HUES48 (cell line): Measurements from ENCODE around the gene MUC13.

Source experiments
- H3K27ac ChIP-seq: one replicate; pipeline ENCODE4 v1.7.0; 2013; ENCODE audit warnings: low read depth, low read length, inconsistent platforms
- H3K27me3 ChIP-seq: 2 replicates; pipeline ENCODE4 v1.6.1; 2013; ENCODE audit warnings: mild to moderate bottlenecking, low read length; ENCODE audit not compliant: control insufficient read depth, insufficient read depth
- H3K36me3 ChIP-seq: 2 replicates; pipeline ENCODE4 v1.6.1; 2013; ENCODE audit warnings: low read length; ENCODE audit not compliant: control insufficient read depth, insufficient read depth
- H3K4me1 ChIP-seq: 2 replicates; pipeline ENCODE4 v1.6.1; 2013; ENCODE audit warnings: mild to moderate bottlenecking, low read length; ENCODE audit not compliant: control insufficient read depth, insufficient read depth
- H3K4me3 ChIP-seq: 2 replicates; pipeline ENCODE4 v1.5.1; 2013; ENCODE audit warnings: mild to moderate bottlenecking, low read depth, low read length
- H3K9ac ChIP-seq: 2 replicates; pipeline ENCODE4 v1.6.1; 2013; ENCODE audit warnings: mild to moderate bottlenecking, low read depth, low read length, moderate library complexity
- H3K9me3 ChIP-seq: 2 replicates; pipeline ENCODE4 v1.6.1; 2013; ENCODE audit warnings: low read length; ENCODE audit not compliant: control insufficient read depth, insufficient read depth

MUC13 gene, protein sequence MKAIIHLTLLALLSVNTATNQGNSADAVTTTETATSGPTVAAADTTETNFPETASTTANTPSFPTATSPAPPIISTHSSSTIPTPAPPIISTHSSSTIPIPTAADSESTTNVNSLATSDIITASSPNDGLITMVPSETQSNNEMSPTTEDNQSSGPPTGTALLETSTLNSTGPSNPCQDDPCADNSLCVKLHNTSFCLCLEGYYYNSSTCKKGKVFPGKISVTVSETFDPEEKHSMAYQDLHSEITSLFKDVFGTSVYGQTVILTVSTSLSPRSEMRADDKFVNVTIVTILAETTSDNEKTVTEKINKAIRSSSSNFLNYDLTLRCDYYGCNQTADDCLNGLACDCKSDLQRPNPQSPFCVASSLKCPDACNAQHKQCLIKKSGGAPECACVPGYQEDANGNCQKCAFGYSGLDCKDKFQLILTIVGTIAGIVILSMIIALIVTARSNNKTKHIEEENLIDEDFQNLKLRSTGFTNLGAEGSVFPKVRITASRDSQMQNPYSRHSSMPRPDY

DNA sequence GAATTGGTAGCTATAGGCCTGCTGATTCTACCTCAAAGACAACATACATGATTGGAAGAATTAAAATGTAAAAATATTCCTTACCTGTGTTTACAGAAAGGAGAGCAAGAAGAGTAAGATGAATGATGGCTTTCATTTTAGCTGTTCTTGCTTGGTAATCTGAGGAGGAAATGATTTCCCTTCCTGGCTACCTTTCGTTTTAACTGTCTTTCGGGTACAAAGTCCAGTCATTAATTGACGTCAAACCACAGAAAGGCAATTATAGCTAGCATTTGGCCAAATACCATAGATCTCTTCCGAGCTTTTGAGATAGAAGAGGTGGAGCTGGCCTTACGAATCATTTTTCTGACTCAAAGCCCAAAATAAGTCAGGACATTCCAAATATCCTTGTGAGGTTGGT is at the start of gene MUC13:
Gene MUC13, minus strand, starts transcription at position 175 of the 400 bp plus-strand sequence. Its CDS starts 39 bp downstream, at position 136.
- H3K4me3 ChIP-seq = no peak within 1 kb of the TSS
- no peaks in the 10 kb centered on the region for H3K9me3 ChIP-seq
- H3K9ac ChIP-seq = no peak within 1 kb of the TSS
- no peaks in the 10 kb centered on the region for H3K27me3 ChIP-seq
- H3K4me1 ChIP-seq = no peaks in the 10 kb centered on the region
- H3K27ac ChIP-seq = no peak within 1 kb of the TSS
- H3K36me3 ChIP-seq = no peaks in the 10 kb centered on the region

DNA sequence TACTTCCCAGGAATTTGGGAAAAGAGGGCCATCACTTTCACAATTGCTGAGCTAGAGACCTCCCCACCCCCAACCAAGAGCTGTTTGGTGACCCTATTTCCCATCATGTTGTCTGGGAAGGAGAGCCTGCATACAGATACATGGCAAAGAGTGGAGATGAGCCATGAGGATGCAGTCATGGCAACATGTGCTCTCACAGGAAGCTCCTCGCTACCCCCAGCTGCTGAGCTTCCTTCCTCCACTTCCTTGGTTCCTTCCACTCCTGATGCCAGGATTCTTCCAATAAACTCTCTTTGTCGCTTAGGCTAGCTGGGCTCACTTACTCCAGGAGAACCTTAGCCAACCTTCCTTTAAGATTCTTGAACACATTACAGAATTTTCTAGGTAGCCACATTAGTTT is 48.3 kb upstream of the MUC13 start:
- no peaks in the 10 kb centered on the region for H3K27me3 ChIP-seq
- no peak overlapping the region for H3K9ac ChIP-seq
- H3K27ac ChIP-seq = no peak overlapping the region
- H3K4me3 ChIP-seq = no peak overlapping the region
- H3K36me3 ChIP-seq = no peaks in the 10 kb centered on the region
- H3K9me3 ChIP-seq = no peaks in the 10 kb centered on the region
- H3K4me1 ChIP-seq = no peaks in the 10 kb centered on the region

DNA sequence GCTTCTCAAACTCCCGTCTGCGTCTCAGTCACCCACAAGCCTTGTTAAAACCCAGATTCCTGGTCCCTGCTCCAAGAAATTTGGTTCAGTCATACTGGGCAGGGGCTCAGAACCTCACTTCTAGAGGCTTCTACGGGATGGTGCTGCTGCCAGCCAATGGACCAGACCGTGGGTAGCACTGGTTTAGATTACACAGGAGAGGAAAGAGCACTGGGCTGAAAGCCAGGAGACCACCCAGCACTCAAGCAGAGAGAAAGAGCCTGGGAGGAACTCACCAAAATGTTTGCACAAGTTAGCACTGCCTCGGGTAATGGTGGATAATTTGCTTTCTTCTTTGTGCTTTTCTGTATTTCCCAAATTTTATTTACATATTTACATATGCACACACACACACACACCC is 46.9 kb upstream of the MUC13 start:
- H3K9ac ChIP-seq = no peak overlapping the region
- no peak overlapping the region for H3K4me3 ChIP-seq
- no peaks in the 10 kb centered on the region for H3K27me3 ChIP-seq
- H3K9me3 ChIP-seq = no peaks in the 10 kb centered on the region
- no peaks in the 10 kb centered on the region for H3K4me1 ChIP-seq
- H3K36me3 ChIP-seq = peaks cover 7% of the 10 kb centered on the region; the same call in 1 of the 2 replicates
- H3K27ac ChIP-seq = no peak overlapping the region

DNA sequence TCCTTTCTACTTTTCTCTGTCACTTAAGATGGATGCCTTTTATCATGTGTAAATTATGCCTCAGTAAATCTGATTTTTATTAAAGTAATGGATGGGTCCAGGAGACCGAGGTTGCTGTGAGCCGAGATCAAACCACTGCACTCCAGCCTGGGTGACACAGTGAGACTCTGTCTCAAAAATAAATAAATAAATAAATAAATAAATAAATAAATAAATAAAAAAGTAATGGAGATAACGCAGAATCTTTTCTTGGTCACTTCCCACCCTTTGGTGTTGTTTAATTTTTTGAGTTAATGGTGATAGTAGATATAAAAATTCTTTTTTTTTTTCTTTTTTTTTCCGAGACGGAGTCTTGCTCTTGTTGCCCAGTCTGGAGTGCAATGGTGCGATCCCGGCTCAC is 44.1 kb upstream of the MUC13 start:
- Histone ChIP-seq H3K27me3 (no peaks in the 10 kb centered on the region), H3K4me3 (no peak overlapping the region), H3K9me3 (no peaks in the 10 kb centered on the region), H3K9ac (no peak overlapping the region), H3K27ac (no peak overlapping the region), H3K4me1 (no peaks in the 10 kb centered on the region), H3K36me3 (peaks cover 7% of the 10 kb centered on the region; the same call in 1 of the 2 replicates)

DNA sequence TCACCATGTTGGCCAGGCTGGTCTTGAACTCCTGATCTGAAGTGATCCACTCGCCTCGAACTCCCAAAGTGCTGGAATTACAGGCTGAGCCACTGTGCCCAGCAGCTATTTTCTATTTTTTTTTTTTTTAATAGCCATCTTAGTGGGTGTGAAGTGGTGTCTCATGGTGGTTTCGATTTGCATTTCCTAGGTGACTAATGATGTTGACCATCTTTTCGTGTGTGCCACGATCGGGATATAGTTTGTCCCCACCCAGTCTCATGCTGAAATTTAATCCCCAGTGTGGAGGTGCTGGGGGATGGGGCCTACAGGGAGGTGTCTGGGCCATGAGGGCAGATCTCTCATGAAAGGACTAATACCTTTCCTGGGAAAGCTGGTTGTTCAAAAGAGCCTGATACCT is 41.8 kb upstream of the MUC13 start:
- no peak overlapping the region for H3K27ac ChIP-seq
- H3K36me3 ChIP-seq = peaks cover 17% of the 10 kb centered on the region

DNA sequence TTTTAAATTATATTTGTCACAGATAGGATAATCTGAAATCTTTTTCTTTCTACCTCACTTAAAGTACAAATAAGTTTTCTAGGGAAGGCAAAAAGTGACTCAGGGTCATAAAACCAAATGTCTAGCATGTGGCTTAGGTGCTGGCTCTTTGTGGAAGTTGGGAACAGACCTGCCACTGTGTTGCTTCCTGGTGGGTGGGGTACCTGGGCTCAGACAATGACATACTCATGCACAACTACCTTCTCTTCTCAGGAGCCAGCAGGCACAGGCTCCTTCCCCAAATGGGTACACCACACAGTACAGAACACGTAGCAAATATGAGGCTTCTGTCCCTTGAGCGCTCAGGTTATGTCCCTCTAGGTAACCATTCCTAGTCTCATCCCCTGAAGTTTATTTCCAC is 40.1 kb upstream of the MUC13 start:
- Histone ChIP-seq H3K4me3 (no peak overlapping the region), H3K27me3 (no peaks in the 10 kb centered on the region), H3K4me1 (no peaks in the 10 kb centered on the region), H3K27ac (no peak overlapping the region), H3K36me3 (peaks cover 28% of the 10 kb centered on the region), H3K9ac (no peak overlapping the region), H3K9me3 (no peaks in the 10 kb centered on the region)

More for the DNA sequence above, 41.8 kb upstream of the MUC13 start:
- H3K9ac ChIP-seq = no peak overlapping the region
- no peaks in the 10 kb centered on the region for H3K4me1 ChIP-seq
- no peak overlapping the region for H3K4me3 ChIP-seq
- H3K9me3 ChIP-seq = no peaks in the 10 kb centered on the region
- H3K27me3 ChIP-seq = no peaks in the 10 kb centered on the region

DNA sequence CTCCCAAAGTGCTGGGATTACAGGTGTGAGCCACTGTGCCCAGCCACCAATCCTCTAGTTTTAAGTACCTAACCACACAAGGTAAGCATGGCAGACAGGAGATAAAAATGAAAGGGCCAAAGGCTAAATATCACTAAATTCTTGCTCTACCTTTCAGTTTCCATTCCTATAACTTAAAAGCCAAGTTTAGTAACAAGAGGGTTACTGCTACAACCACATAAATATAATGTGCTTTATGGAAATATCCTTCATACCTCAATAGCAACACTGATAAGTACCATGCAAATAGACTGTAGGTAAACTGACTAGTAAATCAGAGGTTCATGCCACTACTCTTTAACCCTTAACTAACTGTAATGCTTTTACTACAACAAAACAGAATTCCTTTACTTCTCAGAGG is 38.7 kb upstream of the MUC13 start:
- Histone ChIP-seq H3K9me3 (no peaks in the 10 kb centered on the region), H3K27ac (no peak overlapping the region), H3K36me3 (peaks cover 36% of the 10 kb centered on the region), H3K4me1 (no peaks in the 10 kb centered on the region), H3K4me3 (no peak overlapping the region), H3K9ac (no peak overlapping the region), H3K27me3 (no peaks in the 10 kb centered on the region)

DNA sequence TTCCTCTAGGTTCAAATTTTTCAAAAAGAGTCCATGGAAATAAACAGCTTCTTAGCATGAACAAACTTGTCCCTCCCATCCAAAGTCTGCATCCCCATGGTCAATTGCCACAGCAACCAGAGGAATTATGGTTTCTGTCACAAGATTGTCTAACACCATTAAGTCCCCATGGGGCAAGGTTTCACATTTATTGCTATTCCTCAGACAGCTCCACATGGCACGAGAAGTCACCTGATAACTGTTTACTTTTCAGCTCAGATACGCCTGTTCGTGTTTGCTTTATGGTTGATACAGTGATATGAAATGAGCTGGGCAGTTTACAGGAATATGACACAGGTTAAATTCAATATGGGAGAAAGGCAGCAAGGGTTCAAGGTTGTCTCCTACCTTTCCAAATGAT is 37.9 kb upstream of the MUC13 start:
- Histone ChIP-seq H3K36me3 (peaks cover 33% of the 10 kb centered on the region), H3K27me3 (no peaks in the 10 kb centered on the region), H3K4me3 (no peak overlapping the region), H3K9ac (no peak overlapping the region), H3K4me1 (no peaks in the 10 kb centered on the region), H3K9me3 (no peaks in the 10 kb centered on the region), H3K27ac (no peak overlapping the region)

DNA sequence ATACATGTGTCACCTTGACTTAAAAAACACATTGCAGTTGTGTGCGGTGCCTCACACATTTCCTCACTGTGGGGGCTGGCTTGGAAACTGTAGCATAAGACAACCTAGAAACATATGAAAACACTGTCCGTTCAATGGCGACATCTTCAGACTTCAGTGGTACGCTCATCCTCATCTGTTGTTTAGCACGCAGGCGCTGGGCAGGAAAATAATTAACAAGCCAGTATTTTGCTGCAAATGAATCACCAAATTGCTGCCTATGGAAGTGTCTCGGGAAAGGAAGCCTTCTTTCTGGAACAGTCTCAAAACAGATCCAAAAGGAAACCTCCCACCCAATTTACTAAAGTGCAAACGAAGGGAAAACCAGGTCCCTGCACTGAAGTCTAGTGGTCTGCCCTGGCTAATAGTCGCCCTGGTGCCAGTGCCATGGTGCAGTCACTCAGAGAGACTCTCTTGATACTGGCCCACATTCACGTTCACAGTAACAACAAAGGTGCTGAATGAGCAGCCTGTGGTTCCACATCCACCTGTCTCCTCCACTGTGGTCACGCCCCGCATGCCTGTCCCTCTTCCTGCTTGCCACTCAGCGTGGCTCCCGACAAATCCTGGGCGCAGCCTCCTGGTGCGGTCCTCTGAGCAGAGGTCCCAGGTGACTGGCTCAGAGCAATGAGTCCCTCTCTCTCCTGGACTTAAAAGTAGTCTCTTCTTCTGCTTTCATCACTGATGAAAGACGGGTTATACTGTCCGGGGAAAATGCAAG is 35.6 kb upstream of the MUC13 start:
- Histone ChIP-seq H3K9ac (no peak overlapping the region), H3K4me3 (no peak overlapping the region), H3K36me3 (peaks cover 28% of the 10 kb centered on the region), H3K9me3 (no peaks in the 10 kb centered on the region), H3K4me1 (no peaks in the 10 kb centered on the region), H3K27ac (no peak overlapping the region), H3K27me3 (no peaks in the 10 kb centered on the region)

DNA sequence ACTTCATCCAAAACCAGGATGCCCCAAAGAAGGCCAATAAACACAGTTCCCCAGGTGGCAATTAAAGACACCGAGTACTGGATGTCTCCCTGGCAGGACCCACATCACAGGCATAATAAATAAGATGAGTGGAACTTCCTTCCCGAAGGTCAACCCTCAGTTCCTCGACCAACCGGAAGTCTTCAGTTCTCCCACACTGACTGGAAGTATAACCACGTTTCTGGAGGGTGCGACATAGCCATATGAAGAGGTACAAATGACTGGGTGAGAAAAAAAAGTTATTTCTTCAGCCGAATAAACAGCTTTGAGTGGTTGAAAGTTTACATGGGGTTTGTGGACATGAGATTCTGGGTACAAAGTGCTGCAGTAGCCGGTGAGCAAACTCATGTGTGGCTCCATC is 34.6 kb upstream of the MUC13 start:
- H3K4me3 ChIP-seq = no peak overlapping the region
- H3K9ac ChIP-seq = no peak overlapping the region
- no peaks in the 10 kb centered on the region for H3K9me3 ChIP-seq
- no peaks in the 10 kb centered on the region for H3K4me1 ChIP-seq
- H3K36me3 ChIP-seq = peaks cover 28% of the 10 kb centered on the region
- H3K27me3 ChIP-seq = no peaks in the 10 kb centered on the region
- no peak overlapping the region for H3K27ac ChIP-seq

DNA sequence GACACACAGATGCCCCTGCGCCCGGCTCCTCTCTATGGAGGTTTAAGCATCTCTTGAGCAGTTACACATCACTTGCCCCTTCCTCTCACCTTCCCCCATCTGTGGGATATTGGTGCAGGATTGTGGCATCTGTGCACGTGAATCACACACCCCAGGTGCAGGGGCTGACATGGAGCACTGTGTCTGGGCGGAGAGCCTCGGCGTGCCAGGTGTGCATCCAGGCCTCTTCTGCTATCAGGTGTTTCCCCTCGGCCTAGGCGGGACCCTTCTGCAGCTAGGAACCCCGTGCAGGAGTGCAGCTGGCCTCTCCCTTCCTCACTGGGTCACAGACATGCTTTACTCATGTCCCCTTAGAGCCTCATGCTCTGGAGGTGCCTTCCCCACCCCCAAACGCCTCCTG is 33.4 kb upstream of the MUC13 start:
- no peak overlapping the region for H3K9ac ChIP-seq
- H3K9me3 ChIP-seq = no peaks in the 10 kb centered on the region
- no peak overlapping the region for H3K4me3 ChIP-seq
- H3K4me1 ChIP-seq = no peaks in the 10 kb centered on the region
- no peak overlapping the region for H3K27ac ChIP-seq
- H3K36me3 ChIP-seq = peaks cover 23% of the 10 kb centered on the region
- no peaks in the 10 kb centered on the region for H3K27me3 ChIP-seq
